DND-41 (cell line): Measurements from ENCODE around the gene COL4A5.

Experiments
- ATAC-seq: fragments of 200-7000 bp; cut with Tn5 transposase; 3 replicates; pipeline ENCODE4 v1.9.1; 2021; ENCODE audit warnings: low read depth; ENCODE audit not compliant: insufficient read depth
- DNase-seq: peaks from one replicate; pipeline ENCODE4 v3.0.0-alpha.2; 2020
- H2AFZ ChIP-seq: 2 replicates; pipeline ENCODE4 v1.6.0; 2012; ENCODE audit warnings: low read depth, low read length
- H3K27ac ChIP-seq: 2 replicates; pipeline ENCODE4 v1.5.1; 2012; ENCODE audit warnings: low read length, inconsistent platforms
- H3K27me3 ChIP-seq: fragments of 200-600 bp; sonication (generic); 2 replicates; pipeline ENCODE4 v1.6.0; 2012; ENCODE audit warnings: low read length, mild to moderate bottlenecking, inconsistent platforms; ENCODE audit not compliant: insufficient read depth, poor library complexity
- H3K36me3 ChIP-seq: 2 replicates; pipeline ENCODE4 v1.5.1; 2012; ENCODE audit warnings: low read length, inconsistent platforms; ENCODE audit not compliant: insufficient read depth
- H3K4me1 ChIP-seq: 2 replicates; pipeline ENCODE4 v1.5.1; 2012; ENCODE audit warnings: mild to moderate bottlenecking, low read length; ENCODE audit not compliant: insufficient read depth
- H3K4me2 ChIP-seq: 2 replicates; pipeline ENCODE4 v1.6.0; 2012; ENCODE audit warnings: mild to moderate bottlenecking, moderate library complexity, low read length, inconsistent platforms; ENCODE audit not compliant: insufficient read depth
- H3K4me3 ChIP-seq, 2 experiments: fragments of 200-600 bp in 1 of 2; shearing (Covaris generic) in 1 of 2; 2 replicates each; pipeline ENCODE4 v1.5.1; 2012 to 2016; ENCODE audit warnings: inconsistent platforms in 2 of 2, low read length in 2 of 2, mild to moderate bottlenecking in 2 of 2, low read depth in 1 of 2, moderate library complexity in 1 of 2
- H3K79me2 ChIP-seq: 2 replicates; pipeline ENCODE4 v1.6.0; 2012; ENCODE audit warnings: low read length, inconsistent platforms; ENCODE audit not compliant: insufficient read depth
- H3K9ac ChIP-seq: 2 replicates; pipeline ENCODE4 v1.6.0; 2012; ENCODE audit warnings: low read depth, mild to moderate bottlenecking, inconsistent platforms, low read length, moderate library complexity
- H3K9me3 ChIP-seq: 2 replicates; pipeline ENCODE4 v1.5.1; 2012; ENCODE audit warnings: low read length, moderate library complexity, mild to moderate bottlenecking, inconsistent platforms; ENCODE audit not compliant: insufficient read depth, severe bottlenecking
- H4K20me1 ChIP-seq: 2 replicates; pipeline ENCODE4 v1.6.0; 2012; ENCODE audit warnings: low read length; ENCODE audit not compliant: insufficient read depth
- EZH2 ChIP-seq: IDR thresholded peaks from 3 replicates; pipeline ENCODE4 v1.6.1; 2012; ENCODE audit warnings: borderline replicate concordance, low read depth, mild to moderate bottlenecking, moderate library complexity, low read length, inconsistent platforms; ENCODE audit not compliant: severe bottlenecking
- TF ChIP-seq, protein P1 (sequence below): IDR thresholded peaks from 2 replicates; pipeline ENCODE4 v1.5.1; 2012; ENCODE audit warnings: borderline replicate concordance, low read length, moderate library complexity, mild to moderate bottlenecking; ENCODE audit not compliant: poor library complexity, severe bottlenecking; ENCODE audit errors: extremely low read depth

The COL4A5 gene

DNA sequence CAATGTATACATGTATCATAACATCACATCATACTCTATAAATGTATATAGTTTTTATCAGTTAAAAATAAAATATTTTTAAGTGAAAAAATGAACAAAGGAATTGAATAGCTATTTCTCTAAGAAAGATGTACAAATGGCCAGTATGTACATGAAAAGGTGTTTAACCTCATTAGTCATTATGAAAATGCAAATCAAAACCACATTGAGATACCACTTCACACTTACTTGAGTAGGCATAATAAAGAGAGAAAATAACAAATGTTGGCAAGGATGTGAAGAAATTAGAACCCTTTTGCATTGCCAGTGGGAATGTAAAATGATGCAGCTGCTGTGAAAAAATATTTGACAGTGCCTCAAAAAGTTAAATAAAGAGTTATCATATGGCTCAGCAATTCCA is 201.2 kb downstream of the COL4A5 start:
- Histone ChIP-seq H3K4me3 (no peak overlapping the region), H3K9me3 (no peaks in the 10 kb centered on the region), H2AFZ (no peak overlapping the region), H3K36me3 (no peaks in the 10 kb centered on the region), H3K79me2 (no peaks in the 10 kb centered on the region), H3K4me1 (no peaks in the 10 kb centered on the region), H3K9ac (no peak overlapping the region), H3K27ac (no peak overlapping the region), H4K20me1 (no peaks in the 10 kb centered on the region), H3K4me2 (no peak overlapping the region), H3K27me3 (no peaks in the 10 kb centered on the region)
- TF ChIP-seq, protein P1, sequence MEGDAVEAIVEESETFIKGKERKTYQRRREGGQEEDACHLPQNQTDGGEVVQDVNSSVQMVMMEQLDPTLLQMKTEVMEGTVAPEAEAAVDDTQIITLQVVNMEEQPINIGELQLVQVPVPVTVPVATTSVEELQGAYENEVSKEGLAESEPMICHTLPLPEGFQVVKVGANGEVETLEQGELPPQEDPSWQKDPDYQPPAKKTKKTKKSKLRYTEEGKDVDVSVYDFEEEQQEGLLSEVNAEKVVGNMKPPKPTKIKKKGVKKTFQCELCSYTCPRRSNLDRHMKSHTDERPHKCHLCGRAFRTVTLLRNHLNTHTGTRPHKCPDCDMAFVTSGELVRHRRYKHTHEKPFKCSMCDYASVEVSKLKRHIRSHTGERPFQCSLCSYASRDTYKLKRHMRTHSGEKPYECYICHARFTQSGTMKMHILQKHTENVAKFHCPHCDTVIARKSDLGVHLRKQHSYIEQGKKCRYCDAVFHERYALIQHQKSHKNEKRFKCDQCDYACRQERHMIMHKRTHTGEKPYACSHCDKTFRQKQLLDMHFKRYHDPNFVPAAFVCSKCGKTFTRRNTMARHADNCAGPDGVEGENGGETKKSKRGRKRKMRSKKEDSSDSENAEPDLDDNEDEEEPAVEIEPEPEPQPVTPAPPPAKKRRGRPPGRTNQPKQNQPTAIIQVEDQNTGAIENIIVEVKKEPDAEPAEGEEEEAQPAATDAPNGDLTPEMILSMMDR, result no peak
- TF ChIP-seq EZH2, result no peak
- DNase-seq (no peak), ATAC-seq (no peak)

DNA sequence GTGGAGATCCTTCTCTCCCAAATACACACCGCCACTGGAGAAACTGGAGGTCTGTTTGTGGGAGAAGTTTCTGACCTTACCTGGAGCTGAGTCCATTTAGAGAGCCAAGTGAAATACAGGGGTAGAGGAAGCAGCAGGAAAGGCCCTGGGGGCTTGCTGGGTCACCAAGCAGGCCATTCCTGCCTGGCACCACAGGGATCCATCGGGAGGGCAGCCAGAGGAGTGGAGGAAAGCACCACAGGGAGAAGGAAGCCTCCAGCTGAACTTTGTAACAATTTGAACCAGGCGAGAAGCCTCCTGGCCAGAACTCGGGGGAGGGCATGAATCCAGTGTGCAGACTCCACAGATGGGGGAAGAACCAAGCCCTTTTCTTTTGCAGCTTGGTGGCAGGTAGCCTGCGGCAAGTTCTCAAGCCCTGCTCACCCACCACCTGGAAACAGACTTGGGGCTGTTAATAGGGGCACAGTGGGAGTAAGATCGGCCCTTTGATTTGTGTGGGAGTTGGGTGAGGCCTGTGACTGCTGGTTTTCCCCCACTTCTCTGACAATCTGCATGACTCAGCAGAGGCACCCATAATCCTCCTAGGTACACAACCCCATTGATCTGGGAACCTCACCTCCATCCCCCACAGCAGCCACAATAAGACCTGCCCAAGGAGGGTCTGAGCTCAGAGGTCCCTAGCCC is 202.1 kb downstream of the COL4A5 start:
- Histone ChIP-seq H3K9me3 (no peaks in the 10 kb centered on the region), H3K27ac (no peak overlapping the region), H3K9ac (no peak overlapping the region), H2AFZ (no peak overlapping the region), H3K4me2 (no peak overlapping the region), H3K4me1 (no peaks in the 10 kb centered on the region), H3K79me2 (no peaks in the 10 kb centered on the region), H3K36me3 (no peaks in the 10 kb centered on the region), H3K4me3 (no peak overlapping the region), H4K20me1 (no peaks in the 10 kb centered on the region), H3K27me3 (no peaks in the 10 kb centered on the region)
- DNase-seq (no peak), ATAC-seq (no peak)
- no peak for TF ChIP-seq EZH2
- TF ChIP-seq, protein P1, result no peak

GRCh38 chrX:108642273-108642628 is 202.6 kb downstream of the COL4A5 start:
- no peaks in the 10 kb centered on the region for H3K36me3 ChIP-seq
- TF ChIP-seq, protein P1, result no peak
- TF ChIP-seq EZH2, result no peak
- no peaks in the 10 kb centered on the region for H3K79me2 ChIP-seq
- ATAC-seq (no peak), DNase-seq (no peak)
- H2AFZ ChIP-seq, result no peak overlapping the region
- no peak overlapping the region for H3K27ac ChIP-seq
- no peaks in the 10 kb centered on the region for H3K4me1 ChIP-seq
- H3K4me3 ChIP-seq, result no peak overlapping the region
- H3K27me3 ChIP-seq, result no peaks in the 10 kb centered on the region
- H3K4me2 ChIP-seq, result no peak overlapping the region
- no peaks in the 10 kb centered on the region for H3K9me3 ChIP-seq
- no peaks in the 10 kb centered on the region for H4K20me1 ChIP-seq
- no peak overlapping the region for H3K9ac ChIP-seq
